Esophagus squamous epithelium (tissue), 5 donors: ENCODE data around the gene FGD3. TPM values are rescaled to one million over a fixed set of nuclear protein-coding genes. Genes with fewer than 3 reads are reported as not detected.

ENCODE experiments used
- DNase-seq: peaks from one replicate; lab custom pipeline; 2025; lab: John Stamatoyannopoulos, UW
- H3K27ac ChIP-seq, 4 donors: fragments of 200-600 bp; sonication (generic); one replicate each; pipeline ENCODE4 v1.5.1; 2016 to 2019; ENCODE audit warnings: mild to moderate bottlenecking in 1 of 4
- H3K27me3 ChIP-seq, 4 donors: fragments of 200-600 bp; sonication (generic); 1 replicate in 3 of 4; 2 replicates in 1 of 4; pipeline versions ENCODE4 v1.5.1 to v1.6.0; 2017 to 2021; ENCODE audit warnings: antibody characterized with exemption in 1 of 4
- H3K36me3 ChIP-seq, 3 donors: fragments of 200-600 bp; sonication (generic); one replicate each; pipeline ENCODE4 v1.5.1; 2016 to 2019
- H3K4me1 ChIP-seq, 3 donors: fragments of 200-600 bp; sonication (generic); one replicate each; pipeline ENCODE4 v1.5.1; 2017 to 2019
- H3K4me3 ChIP-seq, 4 donors: fragments of 200-600 bp; sonication (generic); 1 replicate in 3 of 4; 2 replicates in 1 of 4; pipeline ENCODE4 v1.5.1; 2016 to 2019; ENCODE audit warnings: mild to moderate bottlenecking in 2 of 4, moderate library complexity in 1 of 4
- H3K9me3 ChIP-seq, 3 donors: fragments of 200-600 bp; sonication (generic); one replicate each; pipeline ENCODE4 v1.5.1; 2016 to 2019
- POLR2A ChIP-seq, 4 donors: fragments of 450-650 bp; IDR thresholded peaks; one replicate each; pipeline ENCODE4 v1.6.1; 2017; ENCODE audit warnings: antibody characterized with exemption in 4 of 4, mild to moderate bottlenecking in 4 of 4, moderate library complexity in 3 of 4
- WGBS, 2 donors: methylation state at CpG; one replicate each; pipeline ENCODE4 v1.1.5; 2018; 5-methylcytosine and 5-hydroxymethylcytosine counted together
- intact Hi-C: fragments of 100-400 bp; cut with DNase I; formaldehyde crosslinking; loops from one replicate; pipeline ENCODE4 v1.15.0; 2022
- total RNA-seq, 4 donors: library from RNA; depleted of rRNA; stranded (reverse); fragments of >200 nt; gene quantifications; one replicate each; pipeline ENCODE4 v1.1.0, GENCODE V29; 2016
- TF ChIP-seq, protein P1 (sequence below), 6 experiments: fragments of 450-650 bp in 4 of 6; fragments of 200-600 bp in 2 of 6; sonication (generic) in 2 of 6; IDR thresholded peaks; one replicate each; pipeline ENCODE4 v1.5.1; 2016 to 2019; ENCODE audit warnings: antibody characterized with exemption in 6 of 6, mild to moderate bottlenecking in 4 of 6, moderate library complexity in 4 of 6
- donor health status: DM: yes; HTN: yes; CAD: no.

FGD3 gene
- total RNA-seq, 4 donors from 2014 or later = 2.4 to 6.5 (median 4.9) TPM

DNA sequence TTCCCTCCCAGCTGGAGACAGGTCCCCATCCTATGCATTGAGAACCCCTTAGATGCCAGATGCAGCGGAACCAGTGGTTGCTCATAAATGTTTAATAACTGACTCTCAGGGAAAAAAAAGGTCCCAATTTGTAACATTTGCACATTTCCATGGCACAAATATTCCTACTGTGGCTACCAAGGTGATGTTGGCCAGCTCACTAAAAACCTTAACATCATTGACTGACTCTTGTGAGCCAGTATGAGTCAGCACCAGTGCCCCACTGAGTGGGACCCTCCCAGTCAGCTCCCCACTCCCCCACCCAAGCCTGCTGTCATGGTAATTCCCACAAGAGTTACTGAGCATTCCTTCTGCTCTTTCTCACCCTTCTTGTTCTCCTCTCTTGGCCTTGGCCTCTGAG, 26.9 kb upstream of the FGD3 start:
- intact Hi-C loops = no loop called here
- WGBS, 2 donors = 71 to 100% methylated on average over 1 of the region's 1 CpG
- TF ChIP-seq POLR2A (IDR thresholded peaks at IDR 0.05) = no peak
- TF ChIP-seq, protein P1, sequence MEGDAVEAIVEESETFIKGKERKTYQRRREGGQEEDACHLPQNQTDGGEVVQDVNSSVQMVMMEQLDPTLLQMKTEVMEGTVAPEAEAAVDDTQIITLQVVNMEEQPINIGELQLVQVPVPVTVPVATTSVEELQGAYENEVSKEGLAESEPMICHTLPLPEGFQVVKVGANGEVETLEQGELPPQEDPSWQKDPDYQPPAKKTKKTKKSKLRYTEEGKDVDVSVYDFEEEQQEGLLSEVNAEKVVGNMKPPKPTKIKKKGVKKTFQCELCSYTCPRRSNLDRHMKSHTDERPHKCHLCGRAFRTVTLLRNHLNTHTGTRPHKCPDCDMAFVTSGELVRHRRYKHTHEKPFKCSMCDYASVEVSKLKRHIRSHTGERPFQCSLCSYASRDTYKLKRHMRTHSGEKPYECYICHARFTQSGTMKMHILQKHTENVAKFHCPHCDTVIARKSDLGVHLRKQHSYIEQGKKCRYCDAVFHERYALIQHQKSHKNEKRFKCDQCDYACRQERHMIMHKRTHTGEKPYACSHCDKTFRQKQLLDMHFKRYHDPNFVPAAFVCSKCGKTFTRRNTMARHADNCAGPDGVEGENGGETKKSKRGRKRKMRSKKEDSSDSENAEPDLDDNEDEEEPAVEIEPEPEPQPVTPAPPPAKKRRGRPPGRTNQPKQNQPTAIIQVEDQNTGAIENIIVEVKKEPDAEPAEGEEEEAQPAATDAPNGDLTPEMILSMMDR (IDR thresholded peaks at IDR 0.05) = no peak
- H3K4me3 ChIP-seq = no peak overlapping the region
- H3K27me3 ChIP-seq = no peaks in the 10 kb centered on the region
- no peak overlapping the region for H3K27ac ChIP-seq
- H3K36me3 ChIP-seq = no peaks in the 10 kb centered on the region
- no peaks in the 10 kb centered on the region for H3K4me1 ChIP-seq
- DNase-seq = no peak
- no peaks in the 10 kb centered on the region for H3K9me3 ChIP-seq

DNA sequence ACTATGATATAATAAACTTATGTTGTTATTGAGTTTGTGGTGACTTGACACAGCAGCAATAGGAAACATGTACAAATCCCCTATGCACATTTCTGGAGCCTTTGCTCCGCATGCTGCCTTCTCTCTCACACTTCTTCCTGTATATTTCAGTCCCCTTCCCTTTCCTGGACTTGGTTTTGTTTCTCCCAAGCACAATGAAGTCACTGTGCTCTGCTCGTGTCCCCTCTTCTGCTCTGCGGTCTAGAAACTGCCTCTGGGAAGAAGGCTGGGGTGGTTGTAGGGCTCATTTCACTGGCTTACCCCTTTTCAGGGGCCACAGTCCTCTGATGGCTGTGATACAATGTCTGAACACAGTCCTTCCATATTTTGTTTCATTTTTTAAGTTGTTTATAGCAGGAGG, 15.7 kb upstream of the FGD3 start:
- Histone ChIP-seq H3K4me1 (no peaks in the 10 kb centered on the region), H3K27me3 (peaks cover 0 to 3% (median 0%) of the 10 kb centered on the region in 4 donors), H3K9me3 (no peaks in the 10 kb centered on the region), H3K4me3 (no peak overlapping the region), H3K27ac (no peak overlapping the region), H3K36me3 (no peaks in the 10 kb centered on the region)
- no peak for DNase-seq
- 76 to 84% methylated on average over 3 of the region's 3 CpGs for WGBS, 2 donors
- TF ChIP-seq, protein P1 (IDR thresholded peaks at IDR 0.05) = no peak
- no peak for TF ChIP-seq POLR2A (IDR thresholded peaks at IDR 0.05)
- intact Hi-C loops = no loop called here

DNA sequence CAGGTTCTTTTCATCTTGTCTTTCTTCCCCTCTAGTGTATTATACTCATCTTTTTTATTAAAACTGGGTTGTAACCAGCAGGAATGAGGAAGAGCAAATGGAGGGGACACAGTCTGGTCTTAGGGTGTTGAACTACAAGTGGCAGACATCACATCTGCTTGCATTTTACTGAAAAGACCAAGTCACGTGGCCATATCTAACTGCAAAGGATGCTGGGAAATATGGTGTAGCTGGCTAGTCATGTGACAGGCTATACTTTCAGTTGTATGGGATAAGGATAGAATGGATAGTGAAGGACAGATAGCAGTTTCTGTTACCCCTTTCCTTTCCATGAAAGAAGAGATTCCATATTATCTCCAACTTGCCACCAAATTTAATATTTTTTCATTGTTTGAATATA, 13.0 kb upstream of the FGD3 start:
- intact Hi-C loops = no loop called here
- WGBS, 2 donors = 71 to 81% methylated on average over 1 of the region's 1 CpG
- H3K4me1 ChIP-seq = no peaks in the 10 kb centered on the region
- H3K4me3 ChIP-seq = no peak overlapping the region
- no peak overlapping the region for H3K27ac ChIP-seq
- no peaks in the 10 kb centered on the region for H3K36me3 ChIP-seq
- H3K9me3 ChIP-seq = no peaks in the 10 kb centered on the region
- peaks cover 0 to 15% (median 0%) of the 10 kb centered on the region in 4 donors for H3K27me3 ChIP-seq
- DNase-seq = no peak
- no peak for TF ChIP-seq POLR2A (IDR thresholded peaks at IDR 0.05)
- TF ChIP-seq, protein P1 (IDR thresholded peaks at IDR 0.05) = no peak

DNA sequence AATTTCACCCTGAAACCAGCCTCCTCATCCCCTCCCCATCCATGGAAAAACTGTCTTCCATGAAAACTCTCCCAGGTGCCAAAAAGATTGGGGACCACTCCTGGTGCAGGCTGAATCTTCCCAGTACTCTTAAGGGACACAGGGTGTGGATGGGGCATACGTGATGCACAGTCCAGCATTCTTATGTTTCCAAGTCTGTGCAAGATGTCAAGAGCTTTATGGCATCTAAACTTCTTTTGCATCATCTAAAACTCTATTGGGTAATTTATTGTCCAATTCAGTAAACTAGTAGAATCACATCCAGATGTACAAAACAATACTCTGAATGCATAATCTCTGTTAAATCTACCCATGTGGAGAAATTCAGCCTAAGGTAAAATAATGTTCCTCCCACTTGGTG, 9.3 kb upstream of the FGD3 start:
- WGBS, 2 donors = 43 to 60% methylated on average over 1 of the region's 1 CpG
- no peaks in the 10 kb centered on the region for H3K4me1 ChIP-seq
- no peak for DNase-seq
- H3K4me3 ChIP-seq = no peak overlapping the region
- H3K9me3 ChIP-seq = no peaks in the 10 kb centered on the region
- TF ChIP-seq POLR2A (IDR thresholded peaks at IDR 0.05) = no peak
- TF ChIP-seq, protein P1 (IDR thresholded peaks at IDR 0.05) = no peak
- H3K36me3 ChIP-seq = no peaks in the 10 kb centered on the region
- intact Hi-C loops = no loop called here
- H3K27me3 ChIP-seq = peaks cover 0 to 22% (median 0%) of the 10 kb centered on the region in 4 donors
- H3K27ac ChIP-seq = no peak overlapping the region

DNA sequence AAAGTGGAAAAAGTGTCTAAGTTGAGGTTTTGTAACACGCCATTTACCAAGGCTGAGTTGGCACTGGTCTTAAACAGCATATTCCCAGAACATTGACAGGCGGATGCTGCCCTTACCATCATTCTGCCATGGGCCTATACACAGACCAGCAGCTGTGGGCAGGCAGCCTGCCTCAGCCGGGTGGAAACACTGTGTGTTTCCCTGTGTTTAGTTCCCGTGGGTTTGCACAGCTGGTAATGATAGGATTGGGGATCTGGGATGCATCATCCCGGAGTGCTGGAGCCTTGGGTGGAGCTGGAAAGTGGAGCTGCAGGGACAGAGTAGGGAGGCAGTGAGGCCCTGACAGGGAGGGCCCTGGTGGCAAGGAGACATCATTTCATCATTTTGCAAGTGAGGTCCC, 5.5 kb upstream of the FGD3 start:
- H3K27me3 ChIP-seq = peaks cover 0 to 16% (median 0%) of the 10 kb centered on the region in 4 donors
- no peak overlapping the region for H3K4me3 ChIP-seq
- H3K4me1 ChIP-seq = peaks cover 0 to under 1% (median 0%) of the 10 kb centered on the region in 3 donors
- DNase-seq = no peak
- WGBS, 2 donors = 62 to 83% methylated on average over 1 to 5 of the region's 5 CpGs
- intact Hi-C loops = no loop called here
- no peak for TF ChIP-seq POLR2A (IDR thresholded peaks at IDR 0.05)
- TF ChIP-seq, protein P1 (IDR thresholded peaks at IDR 0.05) = no peak
- H3K27ac ChIP-seq = no peak overlapping the region
- no peaks in the 10 kb centered on the region for H3K36me3 ChIP-seq
- no peaks in the 10 kb centered on the region for H3K9me3 ChIP-seq
